GM13977 (cell line): ENCODE data around the gene CDC40.

Experiments used
- DNase-seq: peaks from one replicate; pipeline ENCODE4 v3.0.0; 2012; ENCODE audit warnings: low spot score
- in situ Hi-C: fragments of 300-500 bp; cut with MboI; formaldehyde crosslinking; loops from one replicate; pipeline ENCODE4 v1.12.0; 2022; ENCODE audit warnings: low sequenced_read_pairs, low pct_unique_long_range_greater_than_20kb, mixed read lengths, inconsistent platforms; ENCODE audit not compliant: unreplicated experiment
- TF ChIP-seq, protein P1 (sequence below): IDR thresholded peaks from 2 replicates; pipeline ENCODE4 v1.5.1; 2012; ENCODE audit warnings: mild to moderate bottlenecking, control low read depth; ENCODE audit not compliant: insufficient read depth; ENCODE audit errors: extremely low read depth, missing control alignments

The CDC40 gene

DNA sequence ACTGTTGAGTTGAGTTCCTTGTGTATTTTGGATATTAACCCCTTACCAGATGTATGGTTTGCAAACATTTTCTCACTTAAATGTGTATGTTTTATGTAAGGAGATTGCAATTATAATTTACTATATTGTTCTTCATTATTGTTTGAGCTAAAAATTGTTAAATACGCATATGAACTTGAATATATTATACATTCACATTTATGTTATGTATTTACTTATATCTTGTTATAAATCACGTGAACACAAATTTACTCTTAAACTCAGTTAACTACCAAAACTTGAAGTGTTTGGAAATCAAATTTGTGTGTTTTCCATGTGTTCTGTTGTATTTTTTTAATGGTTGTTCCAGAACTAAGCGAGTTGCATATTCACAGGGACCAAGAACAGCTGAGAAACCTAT is 18.3 kb downstream of the CDC40 start:
- in situ Hi-C loops, result no loop called here

DNA sequence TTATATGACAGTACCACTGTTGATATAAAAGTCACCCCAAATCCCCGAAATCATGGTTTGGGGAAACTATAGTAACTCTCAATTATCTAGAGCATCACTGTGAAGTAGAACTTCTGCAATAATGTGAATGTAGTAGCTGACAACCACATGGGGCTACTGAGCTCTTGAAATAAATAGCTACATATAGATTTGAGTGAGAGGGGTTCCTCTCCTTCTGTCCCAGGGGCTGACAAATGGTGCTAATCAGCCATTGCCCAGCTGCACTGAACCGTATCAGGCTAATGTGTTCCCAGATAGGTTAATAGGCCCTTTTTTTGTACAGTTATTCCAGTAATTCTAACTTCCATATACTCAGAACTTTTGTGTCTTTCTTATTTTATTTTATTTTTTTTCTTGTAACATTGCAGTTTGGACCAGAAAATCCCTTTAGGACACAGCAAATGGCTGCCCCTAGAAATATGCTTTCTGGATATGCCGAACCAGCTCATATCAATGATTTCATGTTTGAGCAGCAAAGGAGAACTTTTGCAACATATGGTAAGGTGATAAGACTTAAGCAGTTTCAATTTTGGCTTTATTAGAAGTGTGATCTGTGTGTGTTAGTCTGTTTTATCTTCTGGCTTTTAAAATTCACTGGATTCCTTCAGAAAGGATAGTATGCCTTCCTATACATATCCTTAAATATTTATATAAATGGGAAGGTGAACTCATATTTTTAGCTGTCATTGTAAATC is 21.1 kb downstream of the CDC40 start:
- DNase-seq, result no peak
- TF ChIP-seq, protein P1, sequence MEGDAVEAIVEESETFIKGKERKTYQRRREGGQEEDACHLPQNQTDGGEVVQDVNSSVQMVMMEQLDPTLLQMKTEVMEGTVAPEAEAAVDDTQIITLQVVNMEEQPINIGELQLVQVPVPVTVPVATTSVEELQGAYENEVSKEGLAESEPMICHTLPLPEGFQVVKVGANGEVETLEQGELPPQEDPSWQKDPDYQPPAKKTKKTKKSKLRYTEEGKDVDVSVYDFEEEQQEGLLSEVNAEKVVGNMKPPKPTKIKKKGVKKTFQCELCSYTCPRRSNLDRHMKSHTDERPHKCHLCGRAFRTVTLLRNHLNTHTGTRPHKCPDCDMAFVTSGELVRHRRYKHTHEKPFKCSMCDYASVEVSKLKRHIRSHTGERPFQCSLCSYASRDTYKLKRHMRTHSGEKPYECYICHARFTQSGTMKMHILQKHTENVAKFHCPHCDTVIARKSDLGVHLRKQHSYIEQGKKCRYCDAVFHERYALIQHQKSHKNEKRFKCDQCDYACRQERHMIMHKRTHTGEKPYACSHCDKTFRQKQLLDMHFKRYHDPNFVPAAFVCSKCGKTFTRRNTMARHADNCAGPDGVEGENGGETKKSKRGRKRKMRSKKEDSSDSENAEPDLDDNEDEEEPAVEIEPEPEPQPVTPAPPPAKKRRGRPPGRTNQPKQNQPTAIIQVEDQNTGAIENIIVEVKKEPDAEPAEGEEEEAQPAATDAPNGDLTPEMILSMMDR, result no peak
- in situ Hi-C loops, result no loop called here

More for the DNA sequence above, 18.3 kb downstream of the CDC40 start:
- TF ChIP-seq, protein P1, result no peak
- no peak for DNase-seq

DNA sequence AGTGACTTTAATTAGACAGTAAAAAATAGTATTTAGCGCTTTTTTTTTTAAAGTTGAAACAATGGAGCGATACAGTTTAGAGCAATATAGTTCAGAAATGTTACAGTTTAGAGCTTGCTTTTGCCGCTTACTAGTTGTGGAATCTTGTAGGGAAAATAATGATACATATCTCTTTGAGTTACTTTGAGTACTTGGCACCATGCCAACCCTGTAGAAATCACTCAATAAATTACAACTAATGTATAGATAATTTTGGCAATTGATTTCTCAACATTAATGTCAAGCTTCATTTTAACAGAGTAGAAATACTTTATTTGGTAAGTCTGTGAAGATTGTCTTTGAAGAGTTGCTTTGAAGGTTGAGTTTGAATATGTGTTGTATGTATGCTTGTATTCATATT is 27.4 kb downstream of the CDC40 start:
- TF ChIP-seq, protein P1, result no peak
- DNase-seq, result no peak
- in situ Hi-C loops, result no loop called here

DNA sequence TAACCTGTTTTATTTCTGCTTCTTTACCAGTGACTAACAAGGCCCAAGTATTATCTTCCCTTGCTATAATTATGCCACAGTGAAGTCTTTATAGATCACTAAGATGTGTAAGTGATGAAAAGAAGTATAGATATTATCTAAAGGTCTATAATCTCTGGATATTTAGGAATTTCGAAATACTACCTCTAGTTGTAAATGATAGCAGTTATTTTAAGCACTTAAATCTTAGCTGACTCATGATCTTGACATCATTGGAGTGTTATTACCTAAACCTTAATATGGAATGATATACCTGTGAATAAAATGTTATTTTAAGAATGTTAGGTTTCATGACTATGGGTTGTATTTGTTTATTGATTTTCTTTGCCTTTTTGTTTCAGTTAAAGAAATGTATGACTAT is 31.5 kb downstream of the CDC40 start:
- in situ Hi-C loops, result no loop called here
- DNase-seq, result no peak
- TF ChIP-seq, protein P1, result no peak

DNA sequence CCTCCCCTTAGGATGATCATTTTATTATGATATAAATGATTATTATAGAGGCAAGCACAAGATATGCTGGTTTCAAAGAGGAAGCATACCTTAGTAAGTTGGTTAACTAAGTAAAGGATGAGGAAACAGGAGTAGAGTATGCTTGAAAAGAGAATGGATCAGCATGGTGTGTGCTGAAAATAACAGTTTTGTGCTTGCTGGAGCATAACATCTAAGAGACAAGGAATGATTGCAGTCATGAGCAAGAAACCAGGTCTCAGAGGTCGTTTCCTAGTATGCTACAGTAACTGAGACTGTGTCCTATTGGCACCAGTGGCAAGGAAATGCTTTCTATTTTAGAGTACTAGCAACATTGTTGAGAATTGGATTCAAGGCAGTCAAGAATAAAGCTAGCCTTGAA is 34.1 kb downstream of the CDC40 start:
- TF ChIP-seq, protein P1, result no peak
- in situ Hi-C loops, result no loop called here
- DNase-seq, result no peak

DNA sequence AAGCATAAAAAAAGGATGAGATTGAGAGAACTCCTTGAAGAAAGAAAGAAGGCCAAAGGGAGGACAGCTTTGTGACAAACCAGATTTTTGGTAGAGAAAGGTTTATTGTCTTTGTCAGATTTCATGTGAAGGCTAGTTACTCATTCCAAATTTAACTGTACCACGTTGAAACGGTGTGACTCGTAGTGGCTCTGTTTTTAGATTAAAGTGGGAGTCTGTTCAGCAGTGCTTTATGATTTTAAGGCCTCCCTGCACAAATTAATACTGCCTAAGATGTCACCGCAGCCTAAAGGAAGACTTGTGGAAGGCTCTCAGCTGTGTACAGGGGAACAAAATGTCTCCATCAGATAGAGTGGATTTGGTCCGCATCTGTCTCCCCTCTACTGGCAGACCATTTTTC is 35.9 kb downstream of the CDC40 start:
- DNase-seq, result no peak
- in situ Hi-C loops, result no loop called here
- TF ChIP-seq, protein P1, result no peak
